ENCODE results near the gene DNAJC24.

Gene DNAJC24

GRCh38 chr11:31442086-31442485, 72.4 kb downstream of the DNAJC24 start:
- no peak for TF ChIP-seq CTCF (conservative IDR thresholded peaks at IDR 0.05; ENCODE audit: control insufficient read depth, insufficient read depth, low read depth, low read length)
- H3K4me3 ChIP-seq (ENCODE audit: control insufficient read depth, low read depth, low read length): no peak overlapping the region
- DNase-seq (ENCODE audit: low read depth): no peak

- no peak for TF ChIP-seq CTCF (conservative IDR thresholded peaks at IDR 0.05; ENCODE audit: control insufficient read depth, insufficient read depth, low read depth, low read length)
- DNase-seq (ENCODE audit: low read depth): no peak
- H3K4me3 ChIP-seq (ENCODE audit: control insufficient read depth, low read depth, low read length): no peak overlapping the region
Observed at GRCh38 chr11:31443802-31444201, 74.1 kb downstream of the DNAJC24 start.

- TF ChIP-seq CTCF (conservative IDR thresholded peaks at IDR 0.05; ENCODE audit: control insufficient read depth, insufficient read depth, low read depth, low read length): no peak
- H3K4me3 ChIP-seq (ENCODE audit: control insufficient read depth, low read depth, low read length): no peak overlapping the region
- no peak for DNase-seq (ENCODE audit: low read depth)
Observed at GRCh38 chr11:31445621-31446020, 76.0 kb downstream of the DNAJC24 start.

GRCh38 chr11:31449040-31449439, 79.4 kb downstream of the DNAJC24 start:
- no peak for DNase-seq (ENCODE audit: low read depth)

GRCh38 chr11:31450841-31451240, 81.2 kb downstream of the DNAJC24 start:
- TF ChIP-seq CTCF (conservative IDR thresholded peaks at IDR 0.05; ENCODE audit: control insufficient read depth, insufficient read depth, low read depth, low read length): no peak
- DNase-seq (ENCODE audit: low read depth): no peak
- no peak overlapping the region for H3K4me3 ChIP-seq (ENCODE audit: control insufficient read depth, low read depth, low read length)

More at GRCh38 chr11:31449040-31449439, 79.4 kb downstream of the DNAJC24 start:
- TF ChIP-seq CTCF (conservative IDR thresholded peaks at IDR 0.05; ENCODE audit: control insufficient read depth, insufficient read depth, low read depth, low read length): no peak
- no peak overlapping the region for H3K4me3 ChIP-seq (ENCODE audit: control insufficient read depth, low read depth, low read length)

- TF ChIP-seq CTCF (conservative IDR thresholded peaks at IDR 0.05; ENCODE audit: control insufficient read depth, insufficient read depth, low read depth, low read length): no peak
Observed at GRCh38 chr11:31455177-31455576, 85.5 kb downstream of the DNAJC24 start.

GRCh38 chr11:31464436-31464835, 94.8 kb downstream of the DNAJC24 start:
- no peak overlapping the region for H3K4me3 ChIP-seq (ENCODE audit: control insufficient read depth, low read depth, low read length)
- no peak for DNase-seq (ENCODE audit: low read depth)
- no peak for TF ChIP-seq CTCF (conservative IDR thresholded peaks at IDR 0.05; ENCODE audit: control insufficient read depth, insufficient read depth, low read depth, low read length)

More at GRCh38 chr11:31455177-31455576, 85.5 kb downstream of the DNAJC24 start:
- H3K4me3 ChIP-seq (ENCODE audit: control insufficient read depth, low read depth, low read length): no peak overlapping the region
- DNase-seq (ENCODE audit: low read depth): no peak

Data from fibroblast of mammary gland (primary cell).